Esophagus (tissue), 2 donors: ENCODE measurements around the gene GRIN1. TPM values are rescaled to one million over a fixed set of nuclear protein-coding genes. Genes with fewer than 3 reads are reported as not detected.
A peak's percentile ranks its signal among the peaks of the same experiment; 100 is the strongest.

Experiments used
- H3K27ac ChIP-seq, 2 donors: one replicate each; pipeline ENCODE4 v1.5.1; 2013; ENCODE audit warnings: low read depth in 2 of 2, mild to moderate bottlenecking in 2 of 2, inconsistent platforms in 1 of 2, low read length in 1 of 2, moderate library complexity in 1 of 2
- H3K27me3 ChIP-seq, 2 donors: one replicate each; pipeline ENCODE4 v1.6.1; 2013; ENCODE audit warnings: low read length in 2 of 2, control low read depth in 1 of 2, mild to moderate bottlenecking in 1 of 2; ENCODE audit not compliant: insufficient read depth in 2 of 2, control insufficient read depth in 1 of 2
- H3K36me3 ChIP-seq, 2 donors: one replicate each; pipeline ENCODE4 v1.6.1; 2013; ENCODE audit warnings: low read length in 1 of 2; ENCODE audit not compliant: control insufficient read depth in 2 of 2, insufficient read depth in 2 of 2
- H3K4me1 ChIP-seq, 2 donors: one replicate each; pipeline ENCODE4 v1.6.1; 2013; ENCODE audit warnings: low read length in 1 of 2; ENCODE audit not compliant: control insufficient read depth in 2 of 2, insufficient read depth in 2 of 2
- H3K4me3 ChIP-seq, 2 donors: one replicate each; pipeline ENCODE4 v1.5.1; 2013; ENCODE audit warnings: low read length in 2 of 2, mild to moderate bottlenecking in 2 of 2, low read depth in 1 of 2, moderate library complexity in 1 of 2
- H3K9me3 ChIP-seq, 2 donors: one replicate each; pipeline ENCODE4 v1.6.1; 2013; ENCODE audit warnings: mild to moderate bottlenecking in 2 of 2, low read depth in 1 of 2, low read length in 1 of 2, moderate library complexity in 1 of 2; ENCODE audit not compliant: control insufficient read depth in 2 of 2, insufficient read depth in 1 of 2
- WGBS, 2 donors: extraction: QIAGEN DNeasy Blood & Tissue Kit; methylation state at CpG; one replicate each; pipeline ENCODE4 v1.1.7; 2013; 5-methylcytosine and 5-hydroxymethylcytosine counted together
- polyA plus RNA-seq, 2 donors: library from polyadenylated mRNA; stranded (reverse); fragments of 200-250 nt; gene quantifications; one replicate each; pipeline ENCODE4 v1.2.3, GENCODE V29; 2013
- donor health status: healthy with polysubstance abuse.
- donor health status: Bipolar disorder and iron deficiency.

GRIN1 gene
- polyA plus RNA-seq, 2 donors: 0.06 to 0.14 TPM

DNA sequence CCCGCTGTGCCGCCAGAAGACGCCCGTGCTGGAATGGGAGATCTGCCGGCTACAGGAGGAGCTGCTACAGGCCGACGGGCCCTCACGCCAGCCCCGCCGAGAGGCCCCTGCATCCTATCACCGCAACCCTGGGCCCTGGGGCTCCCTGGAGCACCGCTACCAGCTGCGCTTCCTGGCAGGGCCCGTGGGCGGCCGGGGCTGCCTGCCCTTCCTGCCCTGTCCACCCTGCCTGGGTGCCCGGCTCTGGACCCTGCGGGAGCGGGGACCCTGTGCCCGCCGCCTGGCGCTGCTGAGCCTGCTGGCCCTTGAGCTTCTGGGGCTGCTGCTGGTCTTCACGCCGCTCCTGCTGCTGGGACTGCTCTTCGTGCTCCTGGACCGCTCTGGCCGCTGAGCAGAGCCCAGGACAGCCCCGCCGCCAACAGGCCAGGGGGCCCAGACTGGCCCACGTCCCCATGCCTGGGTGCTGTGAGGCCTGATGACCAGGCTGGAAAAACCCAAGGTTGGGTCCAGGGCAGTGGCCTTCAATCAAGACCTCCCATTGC is 79.3 kb downstream of the GRIN1 start:
- WGBS, 2 donors: 68 to 75% methylated on average over 28 to 30 of the region's 30 CpGs
- Histone ChIP-seq H3K9me3 (no peaks in the 10 kb centered on the region), H3K4me3 (peak overlapping the region; percentile 61 to 63), H3K27me3 (no peaks in the 10 kb centered on the region), H3K27ac (peak overlapping the region; percentile 86 to 91), H3K4me1 (peaks cover 0 to 26% of the 10 kb centered on the region in 2 donors), H3K36me3 (peaks cover 0 to 25% of the 10 kb centered on the region in 2 donors)

Other genes with a start within 250 kb of the GRIN1 start
- gene FBXW5, start 194.4 kb upstream of the GRIN1 start, polyA plus RNA-seq: 10 to 100 TPM; 91.4 to 97.3 TPM
- 1 to 10 TPM; 1.2 to 1.8 TPM for gene C8G, start 193.9 kb upstream of the GRIN1 start, polyA plus RNA-seq
- gene LCN12, start 186.9 kb upstream of the GRIN1 start, polyA plus RNA-seq: under 1 TPM; 0.24 to 0.77 TPM
- 10 to 100 TPM; 18.4 to 42.3 TPM for gene PTGDS, start 161.7 kb upstream of the GRIN1 start, polyA plus RNA-seq
- under 1 TPM; 0.20 to 0.55 TPM for gene LCNL1, start 156.2 kb upstream of the GRIN1 start, polyA plus RNA-seq
- gene PAXX, start 146.7 kb upstream of the GRIN1 start, polyA plus RNA-seq: 100 to 1,000 TPM in 1 of 2 donors, 10 to 100 TPM in 1; 49.7 to 119 TPM
- gene CLIC3, start 142.6 kb upstream of the GRIN1 start, polyA plus RNA-seq: 100 to 1,000 TPM; 351 to 474 TPM
- gene ABCA2, start 110.9 kb upstream of the GRIN1 start, polyA plus RNA-seq: 10 to 100 TPM in 1 of 2 donors, 1 to 10 TPM in 1; 7.7 to 14.7 TPM
- under 1 TPM; 0.08 to 0.39 TPM for gene FUT7, start 107.1 kb upstream of the GRIN1 start, polyA plus RNA-seq
- gene NPDC1, start 93.0 kb upstream of the GRIN1 start, polyA plus RNA-seq: 10 to 100 TPM; 33.1 to 44.3 TPM
- gene ENTPD2, start 85.1 kb upstream of the GRIN1 start, polyA plus RNA-seq: 1 to 10 TPM; 1.5 to 1.6 TPM
- 1 to 10 TPM; 7.5 to 9.0 TPM for gene SAPCD2, start 68.6 kb upstream of the GRIN1 start, polyA plus RNA-seq
- 1 to 10 TPM; 2.9 to 3.8 TPM for gene UAP1L1, start 61.6 kb upstream of the GRIN1 start, polyA plus RNA-seq
- 10 to 100 TPM; 28.5 to 42.3 TPM for gene MAN1B1, start 52.2 kb upstream of the GRIN1 start, polyA plus RNA-seq
- 100 to 1,000 TPM in 1 of 2 donors, 10 to 100 TPM in 1; 90.4 to 129 TPM for gene DPP7, start 24.4 kb upstream of the GRIN1 start, polyA plus RNA-seq
- gene LRRC26, start 30.9 kb downstream of the GRIN1 start, polyA plus RNA-seq: under 1 TPM; 0.24 to 0.81 TPM
- not detected for gene TMEM210, start 32.9 kb downstream of the GRIN1 start, polyA plus RNA-seq
- 10 to 100 TPM; 27.7 to 47.3 TPM for gene ANAPC2, start 49.4 kb downstream of the GRIN1 start, polyA plus RNA-seq
- gene SSNA1, start 49.5 kb downstream of the GRIN1 start, polyA plus RNA-seq: 100 to 1,000 TPM; 104 TPM
- gene TPRN, start 61.6 kb downstream of the GRIN1 start, polyA plus RNA-seq: 10 to 100 TPM; 12.8 to 19.9 TPM
- 10 to 100 TPM; 21.6 to 27.5 TPM for gene TMEM203, start 66.5 kb downstream of the GRIN1 start, polyA plus RNA-seq
- gene NDOR1, start 66.5 kb downstream of the GRIN1 start, polyA plus RNA-seq: 10 to 100 TPM in 1 of 2 donors, 1 to 10 TPM in 1; 5.7 to 12.2 TPM
- 10 to 100 TPM; 13.3 to 28.5 TPM for gene RNF208, start 83.1 kb downstream of the GRIN1 start, polyA plus RNA-seq
- 100 to 1,000 TPM; 334 to 342 TPM for gene CYSRT1, start 86.0 kb downstream of the GRIN1 start, polyA plus RNA-seq
- gene RNF224, start 88.3 kb downstream of the GRIN1 start, polyA plus RNA-seq: 1 to 10 TPM; 3.7 to 5.5 TPM
- gene SLC34A3, start 91.7 kb downstream of the GRIN1 start, polyA plus RNA-seq: 1 to 10 TPM; 1.3 to 1.6 TPM
- 100 to 1,000 TPM; 415 to 578 TPM for gene TUBB4B, start 102.1 kb downstream of the GRIN1 start, polyA plus RNA-seq
- not detected for gene STPG3, start 112.1 kb downstream of the GRIN1 start, polyA plus RNA-seq
- gene NELFB, start 116.2 kb downstream of the GRIN1 start, polyA plus RNA-seq: 10 to 100 TPM; 31.7 to 34.7 TPM
- gene TOR4A, start 138.6 kb downstream of the GRIN1 start, polyA plus RNA-seq: 1 to 10 TPM; 1.5 to 4.3 TPM
- 1 to 10 TPM; 1.6 to 7.8 TPM for gene NRARP, start 163.1 kb downstream of the GRIN1 start, polyA plus RNA-seq